Measurements from ENCODE around the gene KRTAP10-2.
"Not testable (repeated sequence)": the region's sequence is repeated elsewhere in the genome, so short reads cannot be mapped to it uniquely, and the experiment has no call there.

The KRTAP10-2 gene

GRCh38 chr21:44506279-44507255, 44.7 kb downstream of the KRTAP10-2 start:
- H3K27ac ChIP-seq, result no peak overlapping the region
- DNase-seq (ENCODE audit: low read depth, low spot score), result no peak

- H3K27ac ChIP-seq, result no peak overlapping the region
These were observed 45.5 kb downstream of the KRTAP10-2 start for GRCh38 chr21:44505673-44506278.

GRCh38 chr21:44503901-44504399, 47.4 kb downstream of the KRTAP10-2 start:
- DNase-seq (ENCODE audit: low read depth, low spot score), result no peak
- H3K27ac ChIP-seq, result no peak overlapping the region

More at GRCh38 chr21:44505673-44506278, 45.5 kb downstream of the KRTAP10-2 start:
- no peak for DNase-seq (ENCODE audit: low read depth, low spot score)

- H3K27ac ChIP-seq, result not testable (repeated sequence)
These were observed 48.1 kb downstream of the KRTAP10-2 start for GRCh38 chr21:44503006-44503889.

GRCh38 chr21:44502171-44502958, 48.9 kb downstream of the KRTAP10-2 start:
- H3K27ac ChIP-seq, result no peak overlapping the region
- DNase-seq (ENCODE audit: low read depth, low spot score), result no peak

More at GRCh38 chr21:44503006-44503889, 48.1 kb downstream of the KRTAP10-2 start:
- not testable (repeated sequence) for DNase-seq (ENCODE audit: low read depth, low spot score)

Measured in epithelial cell of prostate (primary cell).